ENCODE data around the gene PAX6. TPM values are rescaled to one million over a fixed set of nuclear protein-coding genes. Genes with fewer than 3 reads are reported as not detected.

The PAX6 gene
- total RNA-seq, 1 donor from 2014 or later = 18.9 TPM

DNA sequence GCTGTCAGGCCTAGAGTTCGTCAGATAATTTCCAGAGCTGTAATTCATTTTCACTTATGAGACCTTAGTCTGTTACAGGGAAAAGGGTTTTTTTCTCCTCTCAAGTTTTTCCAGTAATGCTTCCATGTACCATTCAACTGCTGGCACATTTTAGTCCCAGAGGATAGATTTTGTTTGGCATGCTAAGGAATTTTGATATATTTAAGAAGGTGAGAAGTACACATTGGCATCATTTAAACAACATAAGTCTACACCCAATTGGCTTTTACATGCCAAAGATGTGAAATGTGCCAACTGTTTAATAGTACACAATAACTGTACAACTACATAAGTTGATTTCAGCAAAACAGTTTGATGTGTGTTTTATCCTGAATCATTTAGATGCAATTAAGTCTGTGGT lies 71.0 kb downstream of the PAX6 start:
- DNase-seq (ENCODE audit: extremely low spot score, unreplicated experiment) = no peak
- Mint-ChIP-seq H3K27me3 (no peaks in the 10 kb centered on the region), H3K4me1 (ENCODE audit: unreplicated experiment) (no peaks in the 10 kb centered on the region), H3K36me3 (no peaks in the 10 kb centered on the region), H3K4me3 (no peak overlapping the region), H3K9me3 (no peaks in the 10 kb centered on the region), H3K27ac (no peak overlapping the region)
- TF ChIP-seq, protein P1, sequence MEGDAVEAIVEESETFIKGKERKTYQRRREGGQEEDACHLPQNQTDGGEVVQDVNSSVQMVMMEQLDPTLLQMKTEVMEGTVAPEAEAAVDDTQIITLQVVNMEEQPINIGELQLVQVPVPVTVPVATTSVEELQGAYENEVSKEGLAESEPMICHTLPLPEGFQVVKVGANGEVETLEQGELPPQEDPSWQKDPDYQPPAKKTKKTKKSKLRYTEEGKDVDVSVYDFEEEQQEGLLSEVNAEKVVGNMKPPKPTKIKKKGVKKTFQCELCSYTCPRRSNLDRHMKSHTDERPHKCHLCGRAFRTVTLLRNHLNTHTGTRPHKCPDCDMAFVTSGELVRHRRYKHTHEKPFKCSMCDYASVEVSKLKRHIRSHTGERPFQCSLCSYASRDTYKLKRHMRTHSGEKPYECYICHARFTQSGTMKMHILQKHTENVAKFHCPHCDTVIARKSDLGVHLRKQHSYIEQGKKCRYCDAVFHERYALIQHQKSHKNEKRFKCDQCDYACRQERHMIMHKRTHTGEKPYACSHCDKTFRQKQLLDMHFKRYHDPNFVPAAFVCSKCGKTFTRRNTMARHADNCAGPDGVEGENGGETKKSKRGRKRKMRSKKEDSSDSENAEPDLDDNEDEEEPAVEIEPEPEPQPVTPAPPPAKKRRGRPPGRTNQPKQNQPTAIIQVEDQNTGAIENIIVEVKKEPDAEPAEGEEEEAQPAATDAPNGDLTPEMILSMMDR (conservative IDR thresholded peaks at IDR 0.05) = no peak

Measured in type B pancreatic cell (in vitro differentiated cells).